ENCODE measurements around the gene ARSG.
"Not testable (repeated sequence)": the region's sequence is repeated elsewhere in the genome, so short reads cannot be mapped to it uniquely, and the experiment has no call there.

The ARSG gene

DNA sequence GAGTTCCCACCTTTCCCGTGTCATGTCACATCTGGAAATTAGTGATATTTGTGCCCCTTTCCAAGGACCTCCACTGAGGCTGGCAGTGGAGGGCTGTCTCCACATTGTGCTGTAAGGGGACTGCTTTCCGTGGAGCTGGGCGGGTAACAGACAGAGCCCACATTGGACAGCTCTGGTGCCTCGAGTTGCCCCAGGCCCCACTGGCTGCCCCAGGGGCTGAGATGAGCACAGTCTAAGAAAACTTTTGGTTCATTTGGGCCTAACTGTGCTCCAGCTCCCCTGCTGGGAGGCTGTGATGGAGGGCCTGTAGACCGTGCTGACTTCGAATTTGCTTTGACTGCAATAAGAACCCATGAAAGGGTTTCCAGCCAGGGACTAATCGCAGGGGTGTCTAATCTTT lies 38.0 kb downstream of the ARSG start:
- no peak for DNase-seq (ENCODE audit: low spot score)

DNA sequence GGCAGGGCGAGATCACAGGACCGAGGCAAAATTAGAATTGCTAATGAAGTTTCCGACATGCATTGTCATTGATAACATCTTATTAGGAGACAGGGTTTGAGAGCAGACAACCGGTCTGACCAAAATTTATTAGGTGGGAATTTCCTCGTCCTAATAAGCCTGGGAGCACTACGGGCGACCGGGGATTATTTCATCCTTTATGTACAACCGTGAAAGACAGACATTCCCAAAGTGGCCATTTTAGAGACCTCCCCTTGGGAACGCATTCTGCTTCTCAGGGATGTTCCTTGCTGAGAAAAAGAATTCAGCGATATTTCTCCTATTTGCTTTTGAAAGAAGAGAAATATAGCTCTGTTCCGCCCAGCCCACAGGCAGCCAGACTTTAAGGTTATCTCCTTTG lies 40.6 kb downstream of the ARSG start:
- DNase-seq (ENCODE audit: low spot score) = not testable (repeated sequence)

DNA sequence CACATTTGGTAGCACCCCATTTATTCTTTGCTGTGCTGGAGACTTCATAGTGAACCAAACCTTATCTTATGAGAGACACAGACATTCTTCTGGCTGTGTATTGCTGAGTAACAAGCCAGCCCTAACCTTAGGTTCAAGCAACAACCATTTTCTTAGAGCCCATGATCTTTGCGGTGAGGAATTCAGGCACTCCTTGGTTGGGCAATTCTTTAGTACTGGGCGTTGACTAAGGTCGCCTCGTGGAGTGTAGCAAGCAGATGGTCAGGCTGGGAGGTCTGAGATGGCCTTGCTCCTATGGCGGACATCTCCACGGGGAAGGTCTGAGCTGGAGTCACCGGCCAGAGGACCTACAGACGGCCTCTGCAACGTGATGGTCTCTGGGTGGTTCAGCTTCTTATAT lies 43.1 kb downstream of the ARSG start:
- DNase-seq (ENCODE audit: low spot score) = no peak

DNA sequence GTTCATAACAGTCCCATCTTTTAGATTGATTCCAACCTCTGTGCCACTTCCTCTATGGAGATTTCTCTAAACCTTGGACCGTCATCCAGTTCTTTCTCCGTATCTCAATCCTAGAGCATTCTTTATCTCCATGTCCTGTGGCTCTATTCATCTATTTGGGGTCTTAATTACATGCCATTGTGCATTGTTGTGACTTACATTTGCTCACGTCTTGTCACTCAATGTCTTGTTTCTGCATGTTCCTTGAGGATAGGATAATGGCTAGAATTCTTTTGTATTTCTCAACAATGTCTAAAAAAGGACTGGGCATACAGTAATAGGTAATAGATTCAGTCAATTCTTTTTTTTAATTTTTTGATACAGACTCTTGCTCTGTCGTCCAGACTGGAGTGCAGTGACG lies 50.2 kb downstream of the ARSG start:
- no peak for DNase-seq (ENCODE audit: low spot score)

DNA sequence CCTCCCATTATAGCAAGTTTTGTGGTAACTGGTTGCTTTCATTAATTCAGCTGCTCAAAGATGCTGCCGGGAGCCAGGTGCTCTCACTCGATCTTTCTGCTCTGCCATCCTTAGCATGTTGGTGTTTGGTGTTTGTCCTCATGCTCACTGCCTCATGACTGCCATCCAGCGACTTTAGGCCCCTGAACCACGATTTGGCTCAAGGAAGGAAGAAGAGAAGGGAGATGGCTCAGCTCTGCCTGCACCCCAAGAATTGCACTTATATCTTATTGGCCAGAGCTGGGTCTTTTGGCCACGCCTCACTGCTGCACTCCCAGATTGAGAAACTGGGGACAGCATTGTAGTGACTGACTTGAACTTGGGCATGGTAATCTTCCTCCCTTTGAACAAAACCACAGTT lies 52.7 kb downstream of the ARSG start:
- no peak for DNase-seq (ENCODE audit: low spot score)

DNA sequence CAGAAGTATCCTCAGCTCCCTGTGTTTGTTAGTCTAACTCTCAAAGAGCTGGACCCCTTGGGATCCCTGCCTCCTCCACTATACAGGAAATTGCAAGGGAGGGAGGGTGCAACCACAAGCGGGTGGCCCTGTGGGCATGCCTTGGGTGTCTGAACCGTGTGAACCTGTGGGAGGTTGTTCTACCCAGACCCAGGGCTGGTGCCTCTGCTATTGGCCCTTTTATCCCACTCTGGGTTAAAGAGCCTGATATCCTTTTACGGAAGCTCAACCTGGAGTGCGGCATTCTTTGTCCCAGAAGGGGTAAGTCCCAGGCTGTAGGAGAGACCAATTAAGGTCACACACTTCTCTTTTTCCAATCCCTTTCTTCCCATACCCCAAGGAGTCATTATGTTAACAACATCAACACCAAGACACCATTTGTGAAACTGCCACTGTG lies 53.4 kb downstream of the ARSG start:
- no peak for DNase-seq (ENCODE audit: low spot score)

DNA sequence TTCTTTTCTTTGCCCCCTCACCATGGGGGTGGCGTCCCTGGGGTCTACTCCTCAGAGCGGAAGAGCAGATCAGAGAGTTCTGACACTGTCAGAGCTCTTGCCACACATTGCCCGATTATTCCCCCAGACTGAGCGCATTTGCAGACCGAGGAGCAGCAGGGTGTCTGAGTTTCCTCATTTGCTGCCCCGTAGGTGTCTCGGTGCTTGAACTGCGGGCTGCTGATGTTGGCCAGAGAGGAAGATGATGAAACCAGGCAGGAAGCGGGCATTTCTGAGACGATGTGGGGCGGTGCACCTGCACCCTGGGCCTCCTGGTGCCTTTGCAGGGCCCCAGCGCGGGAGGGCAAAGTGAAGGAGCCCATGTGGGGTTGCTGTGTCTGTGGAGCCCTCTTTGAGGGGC lies 55.2 kb downstream of the ARSG start:
- DNase-seq (ENCODE audit: low spot score) = no peak

DNA sequence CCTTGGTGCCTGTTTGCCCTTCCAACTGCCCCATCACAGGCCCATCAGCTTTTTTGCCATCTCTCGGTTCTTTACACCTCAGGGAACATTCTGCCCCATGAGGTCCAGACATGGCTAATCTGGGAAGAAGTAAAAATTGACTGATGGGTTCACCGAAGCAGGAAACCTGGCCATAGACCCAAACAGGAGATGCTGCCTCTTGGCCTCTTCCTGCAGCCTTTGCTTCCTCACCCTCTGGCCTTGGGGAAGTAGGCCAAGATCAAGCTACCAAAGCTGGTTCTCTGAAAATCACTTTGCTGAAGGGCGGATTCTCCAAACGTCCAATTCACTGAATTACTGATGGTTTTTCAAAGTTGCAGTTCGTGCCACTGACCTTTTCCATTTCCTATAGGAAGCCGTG lies 56.1 kb downstream of the ARSG start:
- DNase-seq (ENCODE audit: low spot score) = no peak

DNA sequence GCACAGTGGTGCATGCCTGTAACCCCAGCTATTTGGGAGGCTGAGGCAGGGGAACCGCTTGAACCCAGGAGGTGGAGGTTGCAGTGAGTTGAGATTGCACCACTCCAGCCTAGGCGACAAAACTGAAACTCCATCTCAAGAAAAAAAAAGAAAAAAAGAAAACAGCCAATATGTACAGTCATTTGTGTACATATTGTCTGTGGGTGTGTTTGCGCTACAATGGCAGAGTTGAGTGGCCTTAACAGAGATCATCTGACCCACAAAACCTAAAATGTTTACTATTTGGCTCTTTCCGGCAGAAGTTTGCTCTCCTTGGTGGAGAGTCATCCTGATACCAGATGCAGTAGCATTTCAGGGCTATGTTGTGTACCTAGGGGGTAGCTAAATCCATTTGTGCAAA lies 57.9 kb downstream of the ARSG start:
- peak; percentile 24 for DNase-seq (ENCODE audit: low spot score)

DNA sequence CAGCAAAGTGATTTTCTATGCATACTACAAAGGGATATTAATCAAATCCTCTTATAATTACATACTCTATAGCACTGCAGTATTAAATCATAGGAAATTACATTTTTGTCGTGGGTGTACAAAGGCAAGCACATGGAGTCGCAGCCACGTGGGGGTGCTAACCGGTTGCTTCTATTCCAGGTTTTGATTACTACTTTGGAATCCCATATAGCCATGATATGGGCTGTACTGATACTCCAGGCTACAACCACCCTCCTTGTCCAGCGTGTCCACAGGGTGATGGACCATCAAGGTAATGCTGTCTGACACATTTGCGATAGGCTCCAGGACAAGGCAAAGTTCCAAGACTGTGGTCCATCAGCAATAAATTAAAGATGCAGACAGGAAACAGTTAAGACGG lies 60.1 kb downstream of the ARSG start:
- DNase-seq (ENCODE audit: low spot score) = no peak

DNA sequence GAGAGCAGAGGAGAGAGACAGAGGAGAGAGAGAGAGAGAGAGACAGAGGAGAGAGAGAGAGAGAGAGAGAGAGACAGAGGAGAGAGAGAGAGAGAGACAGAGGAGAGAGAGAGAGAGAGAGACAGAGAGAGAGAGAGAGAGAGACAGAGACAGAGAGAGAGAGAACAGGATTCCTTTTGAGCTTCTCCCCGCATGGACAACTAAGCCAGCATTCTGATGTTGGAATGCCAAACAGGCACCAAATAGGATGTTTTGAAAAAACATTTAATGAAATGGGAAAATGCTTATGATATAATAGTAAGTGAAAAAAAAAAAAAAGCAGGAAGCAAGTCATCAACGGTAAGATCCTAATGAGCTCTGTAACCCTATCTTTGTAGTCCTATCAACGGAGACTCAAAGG lies 60.7 kb downstream of the ARSG start:
- no peak for DNase-seq (ENCODE audit: low spot score)

DNA sequence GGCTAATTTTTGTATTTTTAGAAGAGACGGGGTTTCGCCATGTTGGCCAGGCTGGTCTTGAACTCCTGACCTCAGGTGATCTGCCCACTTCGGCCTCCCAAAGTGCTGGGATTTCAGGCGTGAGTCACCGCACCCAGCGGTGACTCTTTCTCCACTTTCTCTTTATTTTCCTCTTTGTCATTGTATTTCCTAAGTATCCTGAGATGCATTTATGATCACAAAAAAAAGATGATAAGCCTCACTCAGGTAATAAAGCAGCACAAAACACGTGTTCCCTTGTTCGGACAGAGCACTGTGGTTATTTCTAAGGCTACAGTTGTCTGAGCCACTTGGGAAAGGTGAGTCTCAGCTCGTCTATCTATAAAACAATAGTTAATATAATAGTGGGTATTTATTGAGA lies 61.4 kb downstream of the ARSG start:
- not testable (repeated sequence) for DNase-seq (ENCODE audit: low spot score)

DNA sequence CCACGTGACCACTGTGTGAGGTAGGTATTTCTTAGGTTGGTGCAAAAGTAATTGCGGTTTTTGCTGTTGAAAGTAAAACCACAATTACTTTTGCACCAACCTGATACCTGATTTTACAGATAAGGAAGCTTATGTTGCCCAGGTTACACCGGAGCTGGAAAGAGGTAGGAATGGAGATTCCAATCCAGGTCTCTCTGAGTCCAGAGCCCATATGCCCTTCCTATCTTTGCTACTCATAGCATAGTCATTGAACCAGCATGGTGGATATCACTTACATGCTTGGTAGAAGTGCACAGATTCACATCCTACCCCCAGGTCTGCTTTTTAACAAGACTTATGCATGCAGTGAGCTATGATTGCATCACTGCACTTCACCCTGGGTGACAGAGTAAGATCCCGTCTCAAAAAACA lies 61.8 kb downstream of the ARSG start:
- DNase-seq (ENCODE audit: low spot score) = no peak

DNA sequence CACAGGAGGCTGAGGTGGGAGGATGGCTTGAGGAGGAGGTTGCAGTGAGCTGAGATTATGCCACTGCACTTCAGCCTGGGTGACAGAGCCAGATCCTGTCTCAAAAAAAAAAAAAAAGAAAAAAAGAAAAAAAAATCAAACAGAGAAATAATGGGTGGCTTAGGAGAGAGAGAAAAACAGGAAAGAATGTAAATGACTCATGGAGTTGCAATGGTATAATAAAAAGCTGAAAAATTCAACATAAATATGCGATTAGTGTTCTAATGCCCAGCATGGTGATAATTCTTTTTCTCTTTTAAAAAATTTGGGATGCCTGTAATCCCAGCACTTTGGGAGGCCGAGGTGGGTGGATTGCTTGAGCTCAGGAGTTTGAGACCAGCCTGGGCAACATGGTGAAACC lies 63.0 kb downstream of the ARSG start:
- peak; percentile 61 for DNase-seq (ENCODE audit: low spot score)

DNA sequence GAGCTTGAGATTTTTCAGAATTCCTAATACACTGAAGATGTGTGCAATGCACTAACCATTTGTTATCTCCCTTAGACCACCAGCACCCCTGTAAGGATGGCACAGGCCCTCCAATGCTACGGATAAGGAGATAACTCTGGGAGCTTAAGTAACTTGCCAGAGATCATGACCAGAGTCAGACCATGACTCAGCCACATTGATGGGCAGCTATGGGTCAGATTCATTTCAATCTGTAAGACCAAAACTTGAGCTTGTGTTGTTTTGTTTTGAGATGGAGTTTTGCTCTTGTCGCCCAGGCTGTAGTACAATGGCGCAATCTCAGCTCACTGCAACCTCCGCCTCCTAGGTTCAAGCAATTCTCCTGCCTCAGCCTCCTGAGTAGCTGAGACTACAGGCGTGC lies 63.8 kb downstream of the ARSG start:
- peak; percentile 41 for DNase-seq (ENCODE audit: low spot score)

DNA sequence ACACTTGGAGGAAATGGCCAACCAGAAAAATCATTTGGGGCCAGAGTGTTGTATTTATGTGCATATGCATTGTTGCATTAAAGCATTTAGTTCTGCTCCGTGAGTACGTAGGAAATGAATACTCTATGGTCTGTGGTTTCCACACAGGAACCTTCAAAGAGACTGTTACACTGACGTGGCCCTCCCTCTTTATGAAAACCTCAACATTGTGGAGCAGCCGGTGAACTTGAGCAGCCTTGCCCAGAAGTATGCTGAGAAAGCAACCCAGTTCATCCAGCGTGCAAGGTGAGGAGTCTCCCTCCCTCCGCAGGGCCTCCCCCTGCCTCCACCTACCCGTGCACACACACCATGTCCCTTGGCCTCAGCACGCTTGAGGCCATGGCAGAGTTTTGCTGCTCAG lies 65.2 kb downstream of the ARSG start:
- no peak for DNase-seq (ENCODE audit: low spot score)

DNA sequence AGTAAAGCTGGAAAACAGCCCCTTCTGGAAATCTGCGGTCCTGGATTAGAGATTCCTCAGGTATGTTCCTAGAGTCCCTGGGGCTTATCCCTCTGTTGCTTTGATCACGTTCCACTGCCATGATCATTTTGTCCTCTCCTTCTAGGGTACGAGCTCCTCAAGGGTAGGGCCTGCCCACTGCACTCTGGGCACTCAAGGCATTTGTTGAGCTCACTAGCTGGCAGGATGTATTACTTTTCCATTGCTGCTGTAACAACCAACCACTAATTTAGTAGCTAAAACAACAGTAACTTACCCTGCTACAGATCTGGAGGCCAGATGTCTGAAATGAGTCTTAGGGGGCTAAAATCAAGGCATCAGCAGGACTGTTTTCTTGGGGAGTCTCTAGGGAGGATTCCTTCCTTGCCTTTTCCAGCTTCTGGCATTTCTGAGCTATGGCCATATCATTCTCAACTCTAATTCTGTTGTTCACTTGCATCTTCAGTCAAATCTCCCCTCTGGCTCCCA lies 65.7 kb downstream of the ARSG start:
- DNase-seq (ENCODE audit: low spot score) = no peak

DNA sequence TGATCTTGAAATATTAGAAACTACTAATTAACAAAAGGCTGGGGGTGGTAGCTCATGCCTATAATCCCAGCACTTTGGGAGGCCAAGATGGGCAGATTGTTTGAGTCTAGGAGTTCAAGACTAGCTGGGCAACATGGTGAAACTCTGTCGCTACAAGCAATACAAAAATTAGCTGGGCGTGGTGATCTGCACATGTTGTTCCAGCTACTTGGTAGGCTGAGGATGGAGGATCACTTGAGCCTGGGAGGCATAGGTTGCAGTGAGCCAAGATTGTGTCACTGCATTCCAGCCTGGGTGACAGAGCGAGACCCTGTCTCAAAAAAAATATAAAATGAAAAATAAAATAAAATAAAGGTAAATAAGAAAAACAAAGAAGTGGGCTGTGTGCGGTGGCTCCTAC lies 66.6 kb downstream of the ARSG start:
- DNase-seq (ENCODE audit: low spot score) = no peak

DNA sequence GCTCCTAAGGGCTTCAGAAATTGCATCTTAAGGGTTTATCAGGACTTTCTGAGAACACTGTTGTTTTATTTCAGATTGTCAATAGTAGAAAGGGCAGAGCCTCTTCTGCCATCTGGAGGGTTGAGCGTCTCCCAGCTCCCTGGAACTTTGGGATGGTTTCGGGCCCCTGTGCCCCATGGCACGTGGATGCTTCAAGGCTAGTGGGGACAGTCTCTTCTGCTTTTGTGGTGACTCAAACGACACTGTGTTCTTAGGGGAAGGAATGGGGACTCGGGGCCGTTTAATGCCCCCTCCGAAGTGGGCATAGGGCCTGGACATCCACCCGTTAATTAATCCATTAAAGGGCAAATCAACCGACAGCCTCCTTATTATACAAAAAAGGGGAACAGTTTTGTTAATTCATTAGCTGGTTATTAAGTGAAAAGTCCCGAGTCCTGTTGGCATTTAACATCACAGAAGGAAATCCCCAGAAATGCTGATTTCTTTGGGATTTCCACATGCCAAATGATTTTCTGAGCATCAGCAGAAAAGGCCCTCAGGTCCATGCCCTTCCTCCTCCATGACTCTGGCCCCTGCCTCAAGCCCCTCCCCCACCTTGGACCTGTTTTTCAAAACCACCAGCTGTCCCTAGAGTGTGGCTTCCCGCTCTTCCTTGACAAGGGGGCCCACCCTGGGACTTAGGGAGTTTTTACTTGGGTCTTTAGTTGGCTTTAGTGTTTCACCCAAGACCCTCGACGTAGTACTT lies 68.7 kb downstream of the ARSG start:
- DNase-seq (ENCODE audit: low spot score) = no peak

DNA sequence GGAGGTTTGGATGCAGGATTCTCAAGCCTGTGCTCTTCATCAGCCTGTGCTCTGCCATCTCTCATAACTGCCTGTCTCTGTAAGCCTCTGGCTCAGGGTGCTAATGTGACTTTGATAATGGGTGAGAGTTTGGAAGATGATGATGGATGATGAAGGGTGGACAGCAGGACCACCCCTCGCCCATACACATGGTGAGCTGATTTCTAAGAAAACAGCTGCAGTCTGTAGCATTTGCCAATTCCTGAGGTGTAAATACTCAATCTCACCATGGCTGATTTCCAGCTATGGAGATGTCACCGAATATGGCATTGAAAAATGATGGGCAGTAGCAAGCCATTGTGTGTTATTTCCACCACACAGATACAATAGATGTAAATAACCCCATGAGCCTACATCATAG lies 74.2 kb downstream of the ARSG start:
- DNase-seq (ENCODE audit: low spot score) = no peak

DNA sequence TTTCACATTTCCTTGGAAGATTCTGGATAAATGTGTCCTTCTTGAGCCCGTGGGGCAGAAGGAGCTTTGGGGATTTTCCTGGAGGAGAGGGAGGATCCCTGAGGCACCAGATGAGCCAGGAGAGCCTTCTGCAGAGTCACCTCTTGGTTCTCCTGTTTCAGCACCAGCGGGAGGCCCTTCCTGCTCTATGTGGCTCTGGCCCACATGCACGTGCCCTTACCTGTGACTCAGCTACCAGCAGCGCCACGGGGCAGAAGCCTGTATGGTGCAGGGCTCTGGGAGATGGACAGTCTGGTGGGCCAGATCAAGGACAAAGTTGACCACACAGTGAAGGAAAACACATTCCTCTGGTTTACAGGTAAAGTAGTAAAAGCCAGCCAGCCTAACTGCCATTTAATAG lies 77.1 kb downstream of the ARSG start:
- DNase-seq (ENCODE audit: low spot score) = no peak

DNA sequence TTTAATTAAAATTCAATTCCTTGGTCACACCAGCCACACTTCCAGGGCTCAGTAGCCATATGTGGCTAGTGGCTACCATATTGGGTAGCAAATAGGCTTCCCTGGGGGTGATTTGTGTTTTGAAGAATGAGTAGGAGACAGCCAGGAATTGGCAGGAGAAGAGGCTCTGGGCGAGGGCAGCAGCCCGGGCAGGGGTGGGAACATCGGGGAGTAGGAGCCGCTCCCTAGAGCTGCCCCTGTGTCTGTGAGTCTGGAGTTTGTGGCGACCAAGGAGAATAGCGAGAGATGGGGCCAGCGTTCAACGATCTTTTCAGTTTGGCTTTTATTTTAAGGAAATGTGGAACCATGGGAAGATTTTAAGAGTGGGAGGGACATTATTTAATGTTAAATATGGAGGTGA lies 84.3 kb downstream of the ARSG start:
- DNase-seq (ENCODE audit: low spot score) = no peak

DNA sequence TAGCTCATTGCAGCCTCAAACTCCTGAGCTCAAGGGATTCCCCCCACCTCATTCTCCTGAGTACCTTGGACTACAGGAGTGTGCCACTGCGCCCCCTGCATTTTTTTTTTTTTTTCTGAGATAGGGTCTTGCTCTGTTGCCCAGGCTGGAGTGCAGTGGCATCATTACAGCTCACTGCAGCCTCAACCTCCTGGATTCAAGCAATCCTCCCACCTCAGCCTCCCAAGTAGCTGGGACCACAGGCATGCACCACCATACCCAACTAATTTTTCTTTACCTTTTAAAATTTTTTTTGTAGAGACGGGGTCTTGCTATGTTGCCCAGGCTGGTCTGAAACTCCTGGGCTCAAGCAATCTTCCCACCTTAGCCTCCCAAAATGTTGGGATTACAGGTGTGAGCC lies 84.9 kb downstream of the ARSG start:
- not testable (repeated sequence) for DNase-seq (ENCODE audit: low spot score)

DNA sequence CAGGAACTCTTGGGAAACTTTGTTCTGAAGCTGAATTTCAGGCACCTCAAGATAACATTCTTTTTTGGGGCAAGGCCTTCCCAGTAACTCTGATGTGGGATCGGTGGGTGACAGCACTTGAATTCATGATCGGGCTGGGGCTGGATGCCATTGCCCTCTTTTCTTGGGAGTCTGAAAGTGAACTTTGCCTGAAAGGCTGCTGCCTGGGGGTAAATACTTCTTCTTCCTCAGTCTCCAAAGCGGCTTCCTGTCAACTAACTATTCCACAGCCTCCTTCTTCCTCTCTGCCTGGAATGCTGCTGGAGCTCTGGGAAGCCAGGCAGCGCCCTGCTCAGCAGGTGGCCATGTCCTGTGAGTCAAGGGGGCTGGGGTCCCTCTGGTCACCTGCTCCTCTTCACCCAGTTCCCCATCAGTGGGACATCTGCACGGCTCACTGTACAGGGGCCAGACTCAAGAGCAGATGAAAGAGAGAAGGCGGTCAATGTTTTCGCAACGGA lies 86.5 kb downstream of the ARSG start:
- DNase-seq (ENCODE audit: low spot score) = no peak
